Prostate gland (tissue), 2 donors: ENCODE measurements around the gene CCDC18. TPM values are rescaled to one million over a fixed set of nuclear protein-coding genes. Genes with fewer than 3 reads are reported as not detected.
"Not testable (repeated sequence)": the region's sequence is repeated elsewhere in the genome, so short reads cannot be mapped to it uniquely, and the experiment has no call there.

Experiments
- DNase-seq: peaks from one replicate; pipeline ENCODE4 v3.0.0-alpha.2; 2019; ENCODE audit warnings: low spot score
- H3K27ac ChIP-seq, 2 donors: fragments of 200-600 bp; sonication (generic); 2 replicates each; pipeline ENCODE4 v1.5.1; 2017 to 2019
- H3K27me3 ChIP-seq: fragments of 200-600 bp; sonication (generic); replicated peaks from 2 replicates; pipeline ENCODE4 v1.5.1; 2019; ENCODE audit not compliant: insufficient read depth
- H3K36me3 ChIP-seq, 2 donors: fragments of 200-600 bp; sonication (generic); 1 replicate in 1 of 2; 2 replicates in 1 of 2; pipeline versions ENCODE4 v1.5.1 to v1.8.1; 2017 to 2019
- H3K4me1 ChIP-seq: fragments of 200-600 bp; sonication (generic); replicated peaks from 2 replicates; pipeline ENCODE4 v1.5.1; 2019
- H3K4me3 ChIP-seq, 2 donors: fragments of 200-600 bp; sonication (generic); 2 replicates each; pipeline ENCODE4 v1.5.1; 2017 to 2019
- H3K9me3 ChIP-seq: fragments of 200-600 bp; sonication (generic); 2 replicates; pipeline ENCODE4 v1.5.1; 2017
- POLR2A ChIP-seq: fragments of 450-650 bp; IDR thresholded peaks from one replicate; pipeline ENCODE4 v1.6.1; 2016; ENCODE audit warnings: antibody characterized with exemption, mild to moderate bottlenecking
- POLR2AphosphoS5 ChIP-seq: sonication (generic); formaldehyde crosslinking; IDR thresholded peaks from one replicate; pipeline ENCODE4 v1.6.1; 2017; ENCODE audit warnings: antibody characterized with exemption
- whole genome bisulfite sequencing: methylation state at CpG from one replicate; pipeline ENCODE4 v1.1.5; 2018; 5-methylcytosine and 5-hydroxymethylcytosine counted together
- intact Hi-C: fragments of 100-400 bp; cut with DNase I; formaldehyde crosslinking; loops from one replicate; pipeline ENCODE4 v1.14.2; 2022
- total RNA-seq, 2 donors: library from RNA; depleted of rRNA; stranded (reverse); fragments of >200 nt; gene quantifications; one replicate each; pipeline ENCODE4 v1.1.0, GENCODE V29; 2016
- TF ChIP-seq, protein P1 (sequence below), 4 experiments: fragments of 200-600 bp in 2 of 4; fragments of 450-650 bp in 2 of 4; sonication (generic) in 2 of 4; IDR thresholded peaks; 1 replicate in 3 of 4; 2 replicates in 1 of 4; pipeline ENCODE4 v1.5.1; 2016 to 2019; ENCODE audit warnings: antibody characterized with exemption in 4 of 4, mild to moderate bottlenecking in 2 of 4, moderate library complexity in 2 of 4

Gene CCDC18
- total RNA-seq, 2 donors from 2014 or later, result 12.0 to 12.7 TPM

DNA sequence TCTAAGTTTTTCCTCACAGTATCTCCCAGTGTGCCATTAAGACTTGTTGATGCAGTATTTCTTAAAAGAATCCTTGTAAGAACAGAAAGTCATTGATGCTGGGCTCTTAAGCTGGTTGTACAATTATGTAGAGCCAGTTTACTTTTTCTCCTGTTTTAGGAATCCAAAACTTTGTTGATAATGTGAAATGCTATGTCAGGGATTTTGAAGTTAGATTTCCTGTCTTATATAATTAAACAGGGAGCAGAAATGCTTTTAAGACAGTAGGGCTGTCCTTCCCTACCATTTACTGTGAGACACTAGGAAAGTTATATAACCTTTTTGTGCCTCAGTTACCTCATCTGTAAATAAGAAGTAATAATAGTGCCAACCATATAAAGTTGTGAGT lies 26.0 kb downstream of the CCDC18 start:
- Histone ChIP-seq H3K27ac (no peak overlapping the region), H3K9me3 (no peaks in the 10 kb centered on the region), H3K36me3 (no peaks in the 10 kb centered on the region), H3K4me1 (no peaks in the 10 kb centered on the region), H3K27me3 (no peaks in the 10 kb centered on the region), H3K4me3 (no peak overlapping the region)
- no peak for DNase-seq
- intact Hi-C loops, result no loop called here
- no peak for TF ChIP-seq POLR2A
- TF ChIP-seq, protein P1, sequence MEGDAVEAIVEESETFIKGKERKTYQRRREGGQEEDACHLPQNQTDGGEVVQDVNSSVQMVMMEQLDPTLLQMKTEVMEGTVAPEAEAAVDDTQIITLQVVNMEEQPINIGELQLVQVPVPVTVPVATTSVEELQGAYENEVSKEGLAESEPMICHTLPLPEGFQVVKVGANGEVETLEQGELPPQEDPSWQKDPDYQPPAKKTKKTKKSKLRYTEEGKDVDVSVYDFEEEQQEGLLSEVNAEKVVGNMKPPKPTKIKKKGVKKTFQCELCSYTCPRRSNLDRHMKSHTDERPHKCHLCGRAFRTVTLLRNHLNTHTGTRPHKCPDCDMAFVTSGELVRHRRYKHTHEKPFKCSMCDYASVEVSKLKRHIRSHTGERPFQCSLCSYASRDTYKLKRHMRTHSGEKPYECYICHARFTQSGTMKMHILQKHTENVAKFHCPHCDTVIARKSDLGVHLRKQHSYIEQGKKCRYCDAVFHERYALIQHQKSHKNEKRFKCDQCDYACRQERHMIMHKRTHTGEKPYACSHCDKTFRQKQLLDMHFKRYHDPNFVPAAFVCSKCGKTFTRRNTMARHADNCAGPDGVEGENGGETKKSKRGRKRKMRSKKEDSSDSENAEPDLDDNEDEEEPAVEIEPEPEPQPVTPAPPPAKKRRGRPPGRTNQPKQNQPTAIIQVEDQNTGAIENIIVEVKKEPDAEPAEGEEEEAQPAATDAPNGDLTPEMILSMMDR (IDR thresholded peaks at IDR 0.05), result no peak
- no peak for TF ChIP-seq POLR2AphosphoS5

DNA sequence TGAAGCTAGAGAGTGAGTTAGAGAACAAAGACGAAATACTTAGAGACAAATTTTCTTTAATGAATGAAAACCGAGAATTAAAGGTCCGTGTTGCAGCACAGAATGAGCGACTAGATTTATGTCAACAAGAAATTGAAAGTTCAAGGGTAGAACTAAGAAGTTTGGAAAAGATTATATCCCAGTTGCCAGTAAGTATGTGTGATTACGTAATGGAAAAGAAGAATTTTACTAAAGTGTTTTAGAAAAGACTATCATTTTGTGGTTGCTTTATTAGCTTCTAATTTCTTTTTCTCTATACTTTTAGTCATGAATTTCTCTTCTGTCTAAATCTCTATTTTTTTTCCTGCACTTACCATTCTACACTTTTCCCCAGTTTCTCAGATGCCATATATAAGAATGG lies 26.7 kb downstream of the CCDC18 start:
- TF ChIP-seq, protein P1 (IDR thresholded peaks at IDR 0.05), result no peak
- TF ChIP-seq POLR2AphosphoS5 (no peak), POLR2A (no peak)
- Histone ChIP-seq H3K4me1 (no peaks in the 10 kb centered on the region), H3K4me3 (no peak overlapping the region), H3K9me3 (no peaks in the 10 kb centered on the region), H3K27ac (no peak overlapping the region), H3K27me3 (no peaks in the 10 kb centered on the region), H3K36me3 (no peaks in the 10 kb centered on the region)
- DNase-seq, result no peak
- intact Hi-C loops, result no loop called here
- WGBS, result 92% methylated on average over 5 of the region's 5 CpGs

DNA sequence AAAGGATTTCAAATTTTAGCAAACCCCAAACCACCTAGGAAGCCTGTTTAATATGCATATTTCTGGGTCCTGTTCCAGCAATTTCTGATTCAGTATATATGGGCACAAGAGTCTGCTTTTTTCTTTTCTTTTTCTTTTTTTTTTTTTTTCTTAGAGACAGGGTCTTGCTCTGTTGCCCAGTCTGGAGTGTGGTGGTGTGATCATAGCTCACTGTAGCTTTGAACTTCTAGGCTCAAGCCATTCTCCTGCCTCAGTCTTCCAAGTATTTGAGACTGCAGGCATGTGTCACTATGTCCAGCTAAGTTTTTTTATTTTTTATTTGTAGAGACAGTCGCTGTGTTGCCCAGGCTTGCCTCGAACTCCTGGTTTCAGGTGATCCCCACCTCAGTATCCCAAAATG lies 34.8 kb downstream of the CCDC18 start:
- no peaks in the 10 kb centered on the region for H3K36me3 ChIP-seq
- no peak for DNase-seq
- H3K27ac ChIP-seq, result no peak overlapping the region
- H3K9me3 ChIP-seq, result no peaks in the 10 kb centered on the region
- TF ChIP-seq POLR2A (no peak), POLR2AphosphoS5 (no peak)
- TF ChIP-seq, protein P1 (IDR thresholded peaks at IDR 0.05), result no peak
- H3K4me1 ChIP-seq, result no peaks in the 10 kb centered on the region
- intact Hi-C loops, result no loop called here
- H3K4me3 ChIP-seq, result no peak overlapping the region
- no peaks in the 10 kb centered on the region for H3K27me3 ChIP-seq
- WGBS, result 94% methylated on average over 2 of the region's 2 CpGs

DNA sequence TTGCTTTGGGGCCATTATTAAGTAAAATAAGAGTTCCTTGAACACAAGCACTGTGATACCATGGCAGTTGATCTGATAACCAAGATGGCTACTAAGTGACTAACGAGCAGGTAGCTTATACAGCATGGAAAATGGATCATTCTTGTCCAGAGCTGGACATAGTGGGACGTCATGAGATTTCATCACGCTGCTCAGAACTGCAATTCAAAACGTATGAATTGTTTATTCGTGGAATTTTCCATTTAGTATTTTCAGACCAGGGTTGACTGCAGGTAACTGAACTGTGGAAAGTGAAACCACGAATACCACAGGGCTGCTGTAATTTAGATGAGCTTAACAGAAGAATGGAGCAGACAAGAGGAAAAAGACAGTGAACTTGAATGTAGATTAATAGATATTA lies 38.9 kb downstream of the CCDC18 start:
- intact Hi-C loops, result no loop called here
- TF ChIP-seq POLR2AphosphoS5 (no peak), POLR2A (no peak)
- TF ChIP-seq, protein P1 (IDR thresholded peaks at IDR 0.05), result no peak
- DNase-seq, result no peak
- H3K27ac ChIP-seq, result no peak overlapping the region
- WGBS, result 88% methylated on average over 6 of the region's 6 CpGs
- no peaks in the 10 kb centered on the region for H3K4me1 ChIP-seq
- H3K4me3 ChIP-seq, result no peak overlapping the region
- no peaks in the 10 kb centered on the region for H3K9me3 ChIP-seq
- no peaks in the 10 kb centered on the region for H3K27me3 ChIP-seq
- H3K36me3 ChIP-seq, result no peaks in the 10 kb centered on the region

DNA sequence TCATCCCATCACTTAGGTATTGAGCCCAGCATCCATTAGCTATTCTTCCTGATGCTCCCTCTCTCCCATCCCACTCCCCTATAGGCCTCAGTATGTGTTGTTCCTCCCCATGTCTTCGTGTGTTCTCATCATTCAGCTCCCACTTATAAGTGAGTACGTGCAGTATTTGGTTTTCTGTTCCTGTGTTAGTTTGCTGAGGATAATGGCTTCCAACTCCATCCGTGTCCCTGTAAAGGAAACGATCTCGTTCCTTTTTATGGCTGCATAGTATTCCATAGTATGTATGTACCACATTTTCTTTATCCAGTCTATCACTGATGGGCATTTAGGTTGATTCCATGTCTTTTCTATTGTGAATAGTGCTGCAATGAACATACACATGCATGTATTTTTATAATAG lies 40.2 kb downstream of the CCDC18 start:
- WGBS, result 100% methylated on average over 5 of the region's 5 CpGs

More for the DNA sequence above, 40.2 kb downstream of the CCDC18 start:
- DNase-seq, H3K9me3 ChIP-seq, H3K27me3 ChIP-seq, intact Hi-C loops, H3K27ac ChIP-seq, H3K4me1 ChIP-seq, H3K4me3 ChIP-seq, H3K36me3 ChIP-seq: not testable (repeated sequence)
